GM12875 (cell line): ENCODE data around the gene EMILIN1.

Source experiments
- H3K4me3 ChIP-seq: one replicate; pipeline ENCODE4 v1.5.1; 2011; ENCODE audit warnings: low read depth, low read length, control low read depth
- CTCF ChIP-seq: IDR thresholded peaks from 2 replicates; pipeline ENCODE4 v1.5.1; 2011; ENCODE audit warnings: low read depth, mild to moderate bottlenecking, control low read depth, inconsistent platforms, low read length, moderate library complexity, borderline replicate concordance; ENCODE audit not compliant: insufficient read depth

The EMILIN1 gene

GRCh38 chr2:27057184-27057583 lies 21.2 kb upstream of the EMILIN1 start:
- no peak for TF ChIP-seq CTCF
- no peak overlapping the region for H3K4me3 ChIP-seq

GRCh38 chr2:27058210-27058609 lies 20.2 kb upstream of the EMILIN1 start:
- TF ChIP-seq CTCF: no peak
- H3K4me3 ChIP-seq: no peak overlapping the region

GRCh38 chr2:27059141-27059820 lies 19.1 kb upstream of the EMILIN1 start:
- TF ChIP-seq CTCF: no peak
- H3K4me3 ChIP-seq: no peak overlapping the region

DNA sequence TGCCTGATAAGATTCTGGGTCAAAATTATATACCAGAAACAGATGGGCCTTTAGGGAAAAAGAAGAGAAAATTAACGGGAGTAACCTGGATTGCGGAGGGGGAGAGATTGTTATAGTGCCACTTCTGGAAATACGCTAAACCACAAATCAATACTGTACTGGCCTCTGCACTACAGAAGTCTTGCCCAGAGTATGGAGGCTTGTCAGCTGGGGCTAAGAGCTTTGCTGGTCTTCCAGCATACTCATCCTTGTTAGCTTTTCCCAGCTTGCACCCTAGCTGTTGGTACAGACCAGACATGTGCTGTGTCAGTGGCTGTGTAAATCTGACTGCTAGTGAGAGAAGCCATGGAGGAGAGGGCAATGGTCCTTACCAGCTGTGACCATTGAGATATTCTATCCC lies 18.1 kb upstream of the EMILIN1 start:
- TF ChIP-seq CTCF: no peak
- H3K4me3 ChIP-seq: no peak overlapping the region

DNA sequence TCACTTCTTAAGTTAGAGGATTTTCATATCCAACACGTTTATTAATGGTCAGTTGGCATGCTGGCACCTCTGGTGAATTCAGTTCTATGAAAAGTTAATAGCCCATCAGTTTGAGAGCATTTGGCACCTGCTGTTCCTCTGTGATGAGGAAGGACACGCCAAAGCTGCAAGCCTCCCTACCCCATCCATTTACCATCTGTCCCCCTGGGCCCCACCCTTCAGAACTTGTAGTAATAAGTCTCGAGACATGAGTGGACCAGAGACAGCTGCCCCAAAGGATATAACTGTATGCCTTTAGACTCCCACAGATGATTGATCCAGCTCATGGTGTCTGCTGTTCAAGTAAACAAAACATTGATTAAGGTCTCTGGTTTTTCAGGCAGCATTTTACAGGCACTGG lies 13.3 kb upstream of the EMILIN1 start:
- no peak overlapping the region for H3K4me3 ChIP-seq
- no peak for TF ChIP-seq CTCF

- no peak overlapping the region for H3K4me3 ChIP-seq
- TF ChIP-seq CTCF: no peak
Observed at GRCh38 chr2:27067385-27067784, 11.0 kb upstream of the EMILIN1 start.

- no peak for TF ChIP-seq CTCF
- no peak overlapping the region for H3K4me3 ChIP-seq
Observed at GRCh38 chr2:27069436-27069835, 9.0 kb upstream of the EMILIN1 start.
